ENCODE results near the gene CPNE9. TPM values are rescaled to one million over a fixed set of nuclear protein-coding genes. Genes with fewer than 3 reads are reported as not detected.

CPNE9 gene
- total RNA-seq, 1 experiment from 2014 or later: 3.5 TPM

GRCh38 chr3:9747267-9747666 lies 43.6 kb downstream of the CPNE9 start:
- Histone ChIP-seq H3K9me3 (ENCODE audit: control insufficient read depth, low read depth, low read length) (no peaks in the 10 kb centered on the region), H3K56ac (ENCODE audit: insufficient read length, low read depth, low read length) (no peak overlapping the region), H4K5ac (ENCODE audit: insufficient read length, low read depth, low read length) (no peak overlapping the region), H3K79me2 (ENCODE audit: insufficient read depth, low read length) (no peaks in the 10 kb centered on the region), H3K18ac (ENCODE audit: insufficient read length, low read depth, low read length) (no peak overlapping the region), H3K9ac (ENCODE audit: extremely low read depth, insufficient read length, low read length) (no peak overlapping the region), H4K8ac (replicated peaks; ENCODE audit: insufficient read length, low read depth, low read length) (no peak overlapping the region), H3K14ac (ENCODE audit: insufficient read depth, low read length) (no peak overlapping the region), H2AFZ (ENCODE audit: low read length) (no peak overlapping the region), H2BK120ac (ENCODE audit: low read depth, low read length, poor library complexity, severe bottlenecking) (no peak overlapping the region), H2BK20ac (ENCODE audit: low read depth, low read length, poor library complexity, severe bottlenecking) (no peak overlapping the region), H2AK5ac (ENCODE audit: insufficient read length, low read length) (no peak overlapping the region), H3K27me3 (ENCODE audit: insufficient read depth, low read length) (no peaks in the 10 kb centered on the region), H4K91ac (ENCODE audit: insufficient read length, low read depth, low read length) (no peak overlapping the region), H4K20me1 (ENCODE audit: control insufficient read depth, insufficient read depth, insufficient read length) (no peaks in the 10 kb centered on the region), H3K4me2 (ENCODE audit: insufficient read depth, insufficient read length, low read length) (no peak overlapping the region), H3K23ac (ENCODE audit: insufficient read length, low read depth, low read length) (no peak overlapping the region), H3K4me1 (ENCODE audit: insufficient read depth, low read length) (no peaks in the 10 kb centered on the region), H2BK15ac (ENCODE audit: low read depth, low read length) (no peak overlapping the region), H3K4ac (ENCODE audit: low read depth, low read length) (no peak overlapping the region), H3K27ac (ENCODE audit: insufficient read length, low read depth, low read length) (no peak overlapping the region), H3K23me2 (ENCODE audit: insufficient read length, low read depth, low read length, poor library complexity, severe bottlenecking) (no peaks in the 10 kb centered on the region), H3T11ph (ENCODE audit: low read length) (no peak overlapping the region), H2BK12ac (ENCODE audit: insufficient read length, low read depth, low read length) (no peak overlapping the region), H3K79me1 (ENCODE audit: insufficient read depth, low read depth, low read length, poor library complexity, severe bottlenecking) (no peaks in the 10 kb centered on the region), H2BK5ac (ENCODE audit: insufficient read length, low read length) (no peak overlapping the region)
- Mint-ChIP-seq H3K36me3 (ENCODE audit: insufficient read depth in 1 of 3, low read depth in 3 of 3) (peaks cover 56 to 88% (median 80%) of the 10 kb centered on the region in 3 experiments; a peak in 6 of 7 replicates), H3K27ac (no peak overlapping the region), H3K27me3 (ENCODE audit: low read depth) (no peaks in the 10 kb centered on the region; the same call in 1 of the 2 replicates), H3K4me3 (no peak overlapping the region), H3K9me3 (no peaks in the 10 kb centered on the region), H3K4me1 (peaks cover 13% of the 10 kb centered on the region in 2 experiments)
- TF ChIP-seq, protein P1, sequence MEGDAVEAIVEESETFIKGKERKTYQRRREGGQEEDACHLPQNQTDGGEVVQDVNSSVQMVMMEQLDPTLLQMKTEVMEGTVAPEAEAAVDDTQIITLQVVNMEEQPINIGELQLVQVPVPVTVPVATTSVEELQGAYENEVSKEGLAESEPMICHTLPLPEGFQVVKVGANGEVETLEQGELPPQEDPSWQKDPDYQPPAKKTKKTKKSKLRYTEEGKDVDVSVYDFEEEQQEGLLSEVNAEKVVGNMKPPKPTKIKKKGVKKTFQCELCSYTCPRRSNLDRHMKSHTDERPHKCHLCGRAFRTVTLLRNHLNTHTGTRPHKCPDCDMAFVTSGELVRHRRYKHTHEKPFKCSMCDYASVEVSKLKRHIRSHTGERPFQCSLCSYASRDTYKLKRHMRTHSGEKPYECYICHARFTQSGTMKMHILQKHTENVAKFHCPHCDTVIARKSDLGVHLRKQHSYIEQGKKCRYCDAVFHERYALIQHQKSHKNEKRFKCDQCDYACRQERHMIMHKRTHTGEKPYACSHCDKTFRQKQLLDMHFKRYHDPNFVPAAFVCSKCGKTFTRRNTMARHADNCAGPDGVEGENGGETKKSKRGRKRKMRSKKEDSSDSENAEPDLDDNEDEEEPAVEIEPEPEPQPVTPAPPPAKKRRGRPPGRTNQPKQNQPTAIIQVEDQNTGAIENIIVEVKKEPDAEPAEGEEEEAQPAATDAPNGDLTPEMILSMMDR (conservative IDR thresholded peaks at IDR 0.05): no peak
- no CpG with 5 or more reads among the region's 8 CpGs for WGBS (ENCODE audit: extremely low coverage, insufficient read length, low lambda C conversion rate)
- DNase-seq: no peak

Data from H9 (cell line).